ENCODE measurements around the gene HSPB8. TPM values are rescaled to one million over a fixed set of nuclear protein-coding genes. Genes with fewer than 3 reads are reported as not detected.

The HSPB8 gene
- total and polyA plus RNA-seq, 4 donors, result 0.56 to 1.8 (median 1.1) TPM

GRCh38 chr12:119198440-119198839 lies 19.7 kb downstream of the HSPB8 start:
- Histone ChIP-seq H3K4me3 (ENCODE audit: low read depth in 1 of 3, low read length in 3 of 3) (no peak overlapping the region), H3K27ac (ENCODE audit: low read depth in 1 of 2, low read length in 2 of 2) (no peak overlapping the region), H3K36me3 (ENCODE audit: control insufficient read depth in 4 of 4, insufficient read depth in 3 of 4, low read depth in 1 of 4, low read length in 3 of 4) (no peaks in the 10 kb centered on the region), H3K4me1 (ENCODE audit: control insufficient read depth in 4 of 4, insufficient read depth in 4 of 4, low read length in 3 of 4) (no peaks in the 10 kb centered on the region), H3K27me3 (ENCODE audit: control insufficient read depth in 4 of 4, insufficient read depth in 4 of 4, low read length in 3 of 4) (peaks cover 0 to 3% (median 0%) of the 10 kb centered on the region in 4 donors), H3K9me3 (ENCODE audit: control insufficient read depth in 4 of 4, low read length in 3 of 4) (no peaks in the 10 kb centered on the region), H3K9ac (ENCODE audit: low read depth in 1 of 2, low read length in 2 of 2) (no peak overlapping the region)
- TF ChIP-seq RXRA (IDR thresholded peaks at IDR 0.05) (no peak), RAD21 (IDR thresholded peaks at IDR 0.05) (no peak), HNF4G (IDR thresholded peaks at IDR 0.05) (no peak), EGR1 (IDR thresholded peaks at IDR 0.05; ENCODE audit: low read depth in 2 of 2) (no peak), ZBTB33 (IDR thresholded peaks at IDR 0.05) (no peak), SP1 (IDR thresholded peaks at IDR 0.05) (no peak), ATF3 (IDR thresholded peaks at IDR 0.05) (no peak), HNF4A (conservative IDR thresholded peaks at IDR 0.05) (no peak)
- WGBS, result 97% methylated on average over 2 of the region's 2 CpGs
- DNase-seq (ENCODE audit: low spot score), result no peak

- Histone ChIP-seq H3K4me1 (ENCODE audit: control insufficient read depth in 4 of 4, insufficient read depth in 4 of 4, low read length in 3 of 4) (no peaks in the 10 kb centered on the region), H3K27ac (ENCODE audit: low read depth in 1 of 2, low read length in 2 of 2) (no peak overlapping the region), H3K4me3 (ENCODE audit: low read depth in 1 of 3, low read length in 3 of 3) (no peak overlapping the region), H3K9me3 (ENCODE audit: control insufficient read depth in 4 of 4, low read length in 3 of 4) (no peaks in the 10 kb centered on the region), H3K9ac (ENCODE audit: low read depth in 1 of 2, low read length in 2 of 2) (no peak overlapping the region), H3K27me3 (ENCODE audit: control insufficient read depth in 4 of 4, insufficient read depth in 4 of 4, low read length in 3 of 4) (peaks cover 0 to 3% (median 0%) of the 10 kb centered on the region in 4 donors), H3K36me3 (ENCODE audit: control insufficient read depth in 4 of 4, insufficient read depth in 3 of 4, low read depth in 1 of 4, low read length in 3 of 4) (no peaks in the 10 kb centered on the region)
- TF ChIP-seq FOXA2 (IDR thresholded peaks at IDR 0.05) (no peak), REST (IDR thresholded peaks at IDR 0.05) (no peak), HNF4A (conservative IDR thresholded peaks at IDR 0.05) (no peak), JUND (IDR thresholded peaks at IDR 0.05) (no peak), MAX (IDR thresholded peaks at IDR 0.05) (no peak), ATF3 (IDR thresholded peaks at IDR 0.05) (no peak), YY1 (IDR thresholded peaks at IDR 0.05) (no peak), TAF1 (conservative IDR thresholded peaks at IDR 0.05) (no peak), GABPA (IDR thresholded peaks at IDR 0.05 in 1 of 2, conservative IDR thresholded peaks at IDR 0.05 in 1 of 2) (no peak), ZBTB33 (IDR thresholded peaks at IDR 0.05) (no peak), SP1 (IDR thresholded peaks at IDR 0.05) (no peak), EGR1 (IDR thresholded peaks at IDR 0.05; ENCODE audit: low read depth in 2 of 2) (no peak), NR2F2 (IDR thresholded peaks at IDR 0.05) (no peak)
- DNase-seq (ENCODE audit: low spot score), result no peak
- 96% methylated on average over 4 of the region's 4 CpGs for WGBS
These were observed 21.9 kb downstream of the HSPB8 start for GRCh38 chr12:119200601-119201000.

Data from liver (tissue), 9 donors.